Mesenchymal stem cell (in vitro differentiated cells and primary cell): Measurements from ENCODE around the gene CTNNA1.
A peak's percentile ranks its signal among the peaks of the same experiment; 100 is the strongest.

ENCODE experiments used
- DNase-seq: peaks from one replicate; pipeline ENCODE4 v3.0.0-alpha.2; 2013
- H2AFZ ChIP-seq: one replicate; pipeline ENCODE4 v1.6.1; 2013; ENCODE audit warnings: low read depth, mild to moderate bottlenecking, control low read depth, inconsistent platforms, low read length, moderate library complexity
- H2AK5ac ChIP-seq: 2 replicates; pipeline ENCODE4 v1.6.1; 2013; ENCODE audit warnings: low read length, moderate library complexity, mild to moderate bottlenecking, inconsistent platforms; ENCODE audit not compliant: severe bottlenecking
- H2BK120ac ChIP-seq: one replicate; pipeline ENCODE4 v1.6.1; 2013; ENCODE audit warnings: low read depth, mild to moderate bottlenecking, inconsistent platforms, low read length, moderate library complexity
- H2BK12ac ChIP-seq, 2 experiments: one replicate each; pipeline ENCODE4 v1.6.1; 2013; ENCODE audit warnings: inconsistent platforms in 2 of 2, low read length in 2 of 2, mild to moderate bottlenecking in 2 of 2, moderate library complexity in 2 of 2, control low read depth in 1 of 2
- H2BK15ac ChIP-seq: one replicate; pipeline ENCODE4 v1.6.1; 2013; ENCODE audit warnings: mild to moderate bottlenecking, low read depth, inconsistent platforms; ENCODE audit not compliant: poor library complexity, severe bottlenecking
- H2BK5ac ChIP-seq: 2 replicates; pipeline ENCODE4 v1.6.1; 2013; ENCODE audit warnings: low read depth, mild to moderate bottlenecking, low read length, control low read depth, inconsistent platforms; ENCODE audit not compliant: poor library complexity, severe bottlenecking
- H3K14ac ChIP-seq, 2 experiments: one replicate each; pipeline ENCODE4 v1.6.1; 2013; ENCODE audit warnings: inconsistent platforms in 2 of 2, low read length in 2 of 2, control low read depth in 1 of 2, mild to moderate bottlenecking in 1 of 2, moderate library complexity in 1 of 2
- H3K18ac ChIP-seq, 2 experiments: one replicate each; pipeline ENCODE4 v1.6.1; 2013; ENCODE audit warnings: inconsistent platforms in 2 of 2, low read length in 2 of 2, control low read depth in 1 of 2, low read depth in 1 of 2, mild to moderate bottlenecking in 1 of 2
- H3K23ac ChIP-seq, 2 experiments: one replicate each; pipeline ENCODE4 v1.6.1; 2013; ENCODE audit warnings: inconsistent platforms in 2 of 2, low read length in 2 of 2, mild to moderate bottlenecking in 2 of 2, moderate library complexity in 2 of 2, control low read depth in 1 of 2
- H3K27ac ChIP-seq: 2 replicates; pipeline ENCODE4 v1.5.1; 2013; ENCODE audit warnings: mild to moderate bottlenecking, moderate library complexity, low read length, control low read depth, inconsistent platforms; ENCODE audit not compliant: poor library complexity, severe bottlenecking
- H3K27me3 ChIP-seq, 2 experiments: 2 replicates each; pipeline versions ENCODE4 v1.6.1 to v1.7.0; 2013; ENCODE audit warnings: low read length in 2 of 2, mild to moderate bottlenecking in 2 of 2, moderate library complexity in 2 of 2, control low read depth in 1 of 2, inconsistent platforms in 1 of 2; ENCODE audit not compliant: control insufficient read depth in 1 of 2, insufficient read depth in 1 of 2
- H3K36me3 ChIP-seq, 2 experiments: 2 replicates each; pipeline versions ENCODE4 v1.6.1 to v1.7.0; 2013; ENCODE audit warnings: low read length in 2 of 2, control low read depth in 1 of 2, inconsistent platforms in 1 of 2, low read depth in 1 of 2, mild to moderate bottlenecking in 1 of 2; ENCODE audit not compliant: insufficient read depth in 2 of 2, control insufficient read depth in 1 of 2
- H3K4ac ChIP-seq, 2 experiments: one replicate each; pipeline ENCODE4 v1.6.1; 2013; ENCODE audit warnings: inconsistent platforms in 2 of 2, low read length in 2 of 2, mild to moderate bottlenecking in 2 of 2, moderate library complexity in 2 of 2, control low read depth in 1 of 2, low read depth in 1 of 2
- H3K4me1 ChIP-seq: 2 replicates; pipeline ENCODE4 v1.6.1; 2013; ENCODE audit warnings: low read depth, low read length, control low read depth; ENCODE audit not compliant: control insufficient read depth, insufficient read depth
- H3K4me2 ChIP-seq: 2 replicates; pipeline ENCODE4 v1.6.1; 2013; ENCODE audit warnings: low read length, mild to moderate bottlenecking, inconsistent platforms; ENCODE audit not compliant: poor library complexity, severe bottlenecking
- H3K4me3 ChIP-seq, 2 experiments: 2 replicates each; pipeline versions ENCODE4 v1.5.1 to v1.7.0; 2013; ENCODE audit warnings: low read length in 2 of 2, mild to moderate bottlenecking in 2 of 2, control low read depth in 1 of 2, low read depth in 1 of 2; ENCODE audit not compliant: insufficient read depth in 1 of 2
- H3K79me1 ChIP-seq: replicated peaks from 2 replicates; pipeline ENCODE4 v1.6.1; 2013; ENCODE audit warnings: mild to moderate bottlenecking, control low read depth, low read length, inconsistent platforms; ENCODE audit not compliant: poor library complexity, severe bottlenecking
- H3K9ac ChIP-seq: 2 replicates; pipeline ENCODE4 v1.7.0; 2013; ENCODE audit warnings: mild to moderate bottlenecking, low read length, moderate library complexity
- H3K9me3 ChIP-seq: 2 replicates; pipeline ENCODE4 v1.7.0; 2013; ENCODE audit warnings: mild to moderate bottlenecking, low read length; ENCODE audit not compliant: control insufficient read depth
- H4K8ac ChIP-seq: one replicate; pipeline ENCODE4 v1.6.1; 2013; ENCODE audit warnings: inconsistent platforms, mild to moderate bottlenecking, low read length, moderate library complexity
- H4K91ac ChIP-seq: one replicate; pipeline ENCODE4 v1.6.1; 2013; ENCODE audit warnings: mild to moderate bottlenecking, low read length, inconsistent platforms
- WGBS: methylation state at CpG from one replicate; pipeline ENCODE4 v1.1.7; 2013; ENCODE audit warnings: mixed read lengths; 5-methylcytosine and 5-hydroxymethylcytosine counted together

Gene CTNNA1

DNA sequence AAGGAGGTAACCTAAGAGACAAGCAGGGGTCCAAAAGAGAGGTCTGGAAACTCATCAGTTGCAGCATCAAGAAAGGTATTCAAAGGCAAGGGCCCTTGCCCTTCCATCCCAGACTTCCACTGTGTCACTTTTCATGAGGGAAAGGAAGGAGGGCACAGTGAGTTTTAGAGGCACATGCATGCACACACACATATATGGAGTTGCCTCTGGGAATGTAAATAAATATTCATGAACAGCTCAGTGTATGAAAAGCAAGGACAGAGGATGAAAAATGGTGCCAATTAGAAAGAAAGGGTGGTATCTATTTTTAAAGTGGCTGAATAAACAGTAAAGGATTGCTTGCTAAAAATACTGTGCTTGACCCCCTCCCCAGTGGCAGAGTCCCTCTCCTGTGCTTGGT lies 227.2 kb downstream of the CTNNA1 start:
- no peak overlapping the region for H2BK15ac ChIP-seq
- H3K9me3 ChIP-seq: no peaks in the 10 kb centered on the region
- no peak overlapping the region for H3K23ac ChIP-seq
- no peaks in the 10 kb centered on the region for H3K36me3 ChIP-seq
- peak overlapping the region; percentile 33 for H2AK5ac ChIP-seq
- no peak overlapping the region for H2BK5ac ChIP-seq
- peaks cover 12% of the 10 kb centered on the region for H3K4me1 ChIP-seq
- no peak overlapping the region for H2BK12ac ChIP-seq
- H3K18ac ChIP-seq: no peak overlapping the region
- no peak overlapping the region for H2BK120ac ChIP-seq
- no peak overlapping the region for H3K9ac ChIP-seq
- no peak overlapping the region for H4K91ac ChIP-seq
- H3K27me3 ChIP-seq: no peaks in the 10 kb centered on the region
- no peak overlapping the region for H4K8ac ChIP-seq
- H3K27ac ChIP-seq: no peak overlapping the region
- no peak overlapping the region for H3K4me2 ChIP-seq
- no peak for DNase-seq
- no peak overlapping the region for H3K4me3 ChIP-seq
- peaks cover 3% of the 10 kb centered on the region for H3K79me1 ChIP-seq
- no peak overlapping the region for H3K4ac ChIP-seq
- no peak overlapping the region for H3K14ac ChIP-seq
- H2AFZ ChIP-seq: no peak overlapping the region

- Histone ChIP-seq H2AK5ac (no peak overlapping the region), H2BK120ac (no peak overlapping the region), H2BK12ac (no peak overlapping the region), H3K9me3 (no peaks in the 10 kb centered on the region), H3K14ac (no peak overlapping the region), H3K4me1 (peaks cover 15% of the 10 kb centered on the region), H3K18ac (no peak overlapping the region), H3K27me3 (no peaks in the 10 kb centered on the region), H3K4ac (no peak overlapping the region), H4K8ac (no peak overlapping the region), H2BK5ac (no peak overlapping the region), H3K4me3 (no peak overlapping the region), H3K27ac (no peak overlapping the region), H3K9ac (no peak overlapping the region), H3K4me2 (no peak overlapping the region), H2AFZ (no peak overlapping the region), H4K91ac (no peak overlapping the region), H3K23ac (no peak overlapping the region), H3K79me1 (peaks cover 3% of the 10 kb centered on the region), H3K36me3 (no peaks in the 10 kb centered on the region), H2BK15ac (no peak overlapping the region)
- WGBS: 81% methylated on average over 3 of the region's 3 CpGs
- peak; percentile 40 for DNase-seq
Observed at GRCh38 chr5:138981131-138981530, 227.9 kb downstream of the CTNNA1 start.

GRCh38 chr5:138981586-138981985 lies 228.4 kb downstream of the CTNNA1 start:
- Histone ChIP-seq H3K14ac (no peak overlapping the region), H3K36me3 (no peaks in the 10 kb centered on the region), H3K4me1 (peaks cover 15% of the 10 kb centered on the region), H3K27me3 (no peaks in the 10 kb centered on the region), H2BK15ac (no peak overlapping the region), H3K9me3 (no peaks in the 10 kb centered on the region), H2BK5ac (no peak overlapping the region), H2AFZ (no peak overlapping the region), H2BK12ac (no peak overlapping the region), H2AK5ac (no peak overlapping the region), H3K23ac (no peak overlapping the region), H3K79me1 (peaks cover 3% of the 10 kb centered on the region), H3K4me2 (no peak overlapping the region), H3K4me3 (no peak overlapping the region), H3K9ac (no peak overlapping the region), H4K91ac (no peak overlapping the region), H3K18ac (no peak overlapping the region), H3K4ac (no peak overlapping the region), H4K8ac (no peak overlapping the region), H3K27ac (no peak overlapping the region), H2BK120ac (no peak overlapping the region)
- DNase-seq: no peak
- 94% methylated on average over 7 of the region's 7 CpGs for WGBS

- no peak overlapping the region for H3K18ac ChIP-seq
- H4K8ac ChIP-seq: no peak overlapping the region
- no peak overlapping the region for H3K4ac ChIP-seq
- no peak overlapping the region for H3K4me2 ChIP-seq
- no peak overlapping the region for H2BK120ac ChIP-seq
- H3K9me3 ChIP-seq: no peaks in the 10 kb centered on the region
- no peak overlapping the region for H3K9ac ChIP-seq
- H2BK12ac ChIP-seq: no peak overlapping the region
- peaks cover 12% of the 10 kb centered on the region for H3K4me1 ChIP-seq
- no peak overlapping the region for H3K4me3 ChIP-seq
- DNase-seq: no peak
- peaks cover 1% of the 10 kb centered on the region for H3K79me1 ChIP-seq
- H4K91ac ChIP-seq: no peak overlapping the region
- H3K36me3 ChIP-seq: no peaks in the 10 kb centered on the region
- H3K27me3 ChIP-seq: no peaks in the 10 kb centered on the region
- H2AFZ ChIP-seq: no peak overlapping the region
- no peak overlapping the region for H3K27ac ChIP-seq
- H2BK15ac ChIP-seq: no peak overlapping the region
- no peak overlapping the region for H3K14ac ChIP-seq
- H2BK5ac ChIP-seq: no peak overlapping the region
- WGBS: 100% methylated on average over 1 of the region's 2 CpGs
- no peak overlapping the region for H2AK5ac ChIP-seq
- no peak overlapping the region for H3K23ac ChIP-seq
Observed at GRCh38 chr5:138983984-138984383, 230.8 kb downstream of the CTNNA1 start.
